ENCODE data around the gene PARD3. TPM values are rescaled to one million over a fixed set of nuclear protein-coding genes. Genes with fewer than 3 reads are reported as not detected.
"Not testable (repeated sequence)": the region's sequence is repeated elsewhere in the genome, so short reads cannot be mapped to it uniquely, and the experiment has no call there.

PARD3 gene
- total RNA-seq, 1 experiment from 2014 or later: 19.3 TPM

- DNase-seq (ENCODE audit: low spot score): no peak
Measured at GRCh38 chr10:34396663-34397062, 418.4 kb downstream of the PARD3 start.

GRCh38 chr10:34392641-34393170 lies 422.4 kb downstream of the PARD3 start:
- DNase-seq (ENCODE audit: low spot score): no peak

GRCh38 chr10:34391168-34391567 lies 423.9 kb downstream of the PARD3 start:
- DNase-seq (ENCODE audit: low spot score): not testable (repeated sequence)

GRCh38 chr10:34389801-34390200 lies 425.3 kb downstream of the PARD3 start:
- DNase-seq (ENCODE audit: low spot score): no peak

GRCh38 chr10:34386921-34387320 lies 428.2 kb downstream of the PARD3 start:
- no peak for DNase-seq (ENCODE audit: low spot score)

GRCh38 chr10:34384372-34384771 lies 430.7 kb downstream of the PARD3 start:
- no peak for DNase-seq (ENCODE audit: low spot score)

- DNase-seq (ENCODE audit: low spot score): no peak
Measured at GRCh38 chr10:34382626-34383025, 432.5 kb downstream of the PARD3 start.

- DNase-seq (ENCODE audit: low spot score): no peak
Measured at GRCh38 chr10:34380856-34381255, 434.2 kb downstream of the PARD3 start.

GRCh38 chr10:34378297-34378696 lies 436.8 kb downstream of the PARD3 start:
- no peak for DNase-seq (ENCODE audit: low spot score)

- DNase-seq (ENCODE audit: low spot score): no peak
Measured at GRCh38 chr10:34377833-34378232, 437.3 kb downstream of the PARD3 start.

GRCh38 chr10:34374356-34375045 lies 440.6 kb downstream of the PARD3 start:
- DNase-seq (ENCODE audit: low spot score): no peak

GRCh38 chr10:34373211-34373610 lies 441.9 kb downstream of the PARD3 start:
- no peak for DNase-seq (ENCODE audit: low spot score)

- no peak for DNase-seq (ENCODE audit: low spot score)
Measured at GRCh38 chr10:34372509-34372908, 442.6 kb downstream of the PARD3 start.

GRCh38 chr10:34370126-34370525 lies 445.0 kb downstream of the PARD3 start:
- no peak for DNase-seq (ENCODE audit: low spot score)

- DNase-seq (ENCODE audit: low spot score): no peak
Measured at GRCh38 chr10:34369120-34369519, 446.0 kb downstream of the PARD3 start.

GRCh38 chr10:34364253-34365037 lies 450.7 kb downstream of the PARD3 start:
- no peak for DNase-seq (ENCODE audit: low spot score)

GRCh38 chr10:34360984-34361383 lies 454.1 kb downstream of the PARD3 start:
- DNase-seq (ENCODE audit: low spot score): no peak

- DNase-seq (ENCODE audit: low spot score): no peak
Measured at GRCh38 chr10:34359435-34359813, 455.7 kb downstream of the PARD3 start.

- DNase-seq (ENCODE audit: low spot score): no peak
Measured at GRCh38 chr10:34358729-34359434, 456.2 kb downstream of the PARD3 start.

- no peak for DNase-seq (ENCODE audit: low spot score)
Measured at GRCh38 chr10:34356463-34356862, 458.6 kb downstream of the PARD3 start.

GRCh38 chr10:34353530-34353929 lies 461.6 kb downstream of the PARD3 start:
- DNase-seq (ENCODE audit: low spot score): not testable (repeated sequence)

GRCh38 chr10:34352599-34353204 lies 462.4 kb downstream of the PARD3 start:
- not testable (repeated sequence) for DNase-seq (ENCODE audit: low spot score)
